Measurements from ENCODE around the gene SYT9. TPM values are rescaled to one million over a fixed set of nuclear protein-coding genes. Genes with fewer than 3 reads are reported as not detected.

Gene SYT9
- total and polyA plus RNA-seq, 2 of the 4 experiments (the other 2 are of a cell fraction) = not detected

GRCh38 chr11:7436146-7436545, 184.4 kb downstream of the SYT9 start:
- dilution Hi-C loops (cut with HindIII; ENCODE audit: low sequenced_read_pairs, unreplicated experiment) = no loop called here
- Histone ChIP-seq H3K27me3 (ENCODE audit: control insufficient read depth, insufficient read depth, low read length) (no peaks in the 10 kb centered on the region), H2BK120ac (ENCODE audit: low read depth, low read length) (no peak overlapping the region), H2AFZ (replicated peaks; ENCODE audit: low read length, poor library complexity) (no peak overlapping the region), H2AK9ac (replicated peaks; ENCODE audit: low read depth, low read length, poor library complexity) (no peak overlapping the region), H3K18ac (ENCODE audit: low read depth, low read length) (no peak overlapping the region), H2AK5ac (ENCODE audit: low read depth, low read length) (no peak overlapping the region), H4K5ac (ENCODE audit: low read depth, low read length) (no peak overlapping the region), H2BK15ac (ENCODE audit: low read depth, low read length) (no peak overlapping the region), H3K4me3 (ENCODE audit: insufficient read depth, low read depth, low read length) (no peak overlapping the region), H3K56ac (ENCODE audit: extremely low read depth, insufficient read depth, low read length) (no peak overlapping the region), H4K91ac (ENCODE audit: insufficient read depth, low read depth, low read length) (no peak overlapping the region), H3K4me1 (ENCODE audit: control insufficient read depth, insufficient read depth, low read length) (no peaks in the 10 kb centered on the region), H3K4ac (ENCODE audit: low read depth, low read length) (no peak overlapping the region), H4K8ac (ENCODE audit: low read depth in 2 of 2, low read length in 2 of 2) (no peak overlapping the region), H3K14ac (replicated peaks; ENCODE audit: low read depth, low read length) (no peak overlapping the region), H3K23ac (ENCODE audit: low read depth, low read length) (no peak overlapping the region), H2BK20ac (ENCODE audit: low read depth, low read length) (no peak overlapping the region), H2BK5ac (ENCODE audit: low read depth, low read length, poor library complexity, severe bottlenecking) (no peak overlapping the region), H4K20me1 (ENCODE audit: insufficient read depth, low read length) (no peaks in the 10 kb centered on the region), H3K36me3 (ENCODE audit: control insufficient read depth, insufficient read depth, low read length) (no peaks in the 10 kb centered on the region), H3K27ac (ENCODE audit: insufficient read depth, low read length) (no peak overlapping the region), H3K4me2 (ENCODE audit: low read depth, low read length) (no peak overlapping the region), H3K79me1 (ENCODE audit: low read depth in 1 of 2, low read length in 2 of 2) (no peaks in the 10 kb centered on the region), H3K9ac (ENCODE audit: low read depth, low read length) (no peak overlapping the region), H3K9me1 (ENCODE audit: insufficient read depth, low read length) (no peaks in the 10 kb centered on the region), H3K9me3 (ENCODE audit: control insufficient read depth, insufficient read depth, low read length) (no peaks in the 10 kb centered on the region)
- ATAC-seq (ENCODE audit: low read depth) = no peak
- ChIA-PET POLR2A (ENCODE audit: unreplicated experiment) (interaction anchor here (0.5 kb wide), 1 partner anchor 19 kb away, joined by 3 read pairs; no protein-coding TSS in a partner anchor), CTCF (no interaction called here)
- no CpG with 5 or more reads among the region's 1 CpG for WGBS, 2 experiments (ENCODE audit: extremely low coverage in 2 of 2, insufficient read length in 1 of 2)
- no peak for TF ChIP-seq USF2 (IDR thresholded peaks at IDR 0.05; ENCODE audit: low read depth, low read length)
- intact Hi-C loops (cut with micrococcal nuclease) = no loop called here
- in situ Hi-C loops (cut with MboI; ENCODE audit: low sequenced_read_pairs) = loop anchor here (25.0 kb wide), 1 partner anchor 624 kb away; no protein-coding TSS in a partner anchor
- no peak for DNase-seq
- no TSS peak for BruUV-seq (replicated peaks)
